GM21619 (cell line): Measurements from ENCODE around the gene CHL1.

Experiments used
- ATAC-seq: cut with Tn5 transposase; IDR thresholded peaks from one replicate; pipeline ENCODE4 v1.9.1; 2021; ENCODE audit not compliant: unreplicated experiment

Gene CHL1

DNA sequence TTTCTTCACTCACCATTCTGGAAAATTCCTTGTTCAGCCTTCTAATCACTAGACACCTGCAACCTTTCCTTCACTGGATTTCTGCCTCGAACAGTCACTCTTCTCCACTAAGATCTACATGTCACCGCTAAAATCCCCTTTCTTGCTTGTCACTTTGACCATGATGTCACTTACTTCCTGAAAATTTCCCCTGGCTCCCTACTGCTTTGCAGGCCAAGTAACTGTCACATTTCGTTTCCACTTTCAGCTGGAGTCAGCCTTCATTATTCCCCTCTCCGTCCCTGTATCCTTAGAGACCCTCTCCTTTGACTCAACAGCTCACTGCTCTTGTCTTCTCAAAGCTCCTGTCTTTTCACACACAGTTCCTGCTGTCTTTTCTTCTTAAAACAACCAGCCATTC, 15.9 kb downstream of the CHL1 start:
- ATAC-seq, result peak; percentile 93

DNA sequence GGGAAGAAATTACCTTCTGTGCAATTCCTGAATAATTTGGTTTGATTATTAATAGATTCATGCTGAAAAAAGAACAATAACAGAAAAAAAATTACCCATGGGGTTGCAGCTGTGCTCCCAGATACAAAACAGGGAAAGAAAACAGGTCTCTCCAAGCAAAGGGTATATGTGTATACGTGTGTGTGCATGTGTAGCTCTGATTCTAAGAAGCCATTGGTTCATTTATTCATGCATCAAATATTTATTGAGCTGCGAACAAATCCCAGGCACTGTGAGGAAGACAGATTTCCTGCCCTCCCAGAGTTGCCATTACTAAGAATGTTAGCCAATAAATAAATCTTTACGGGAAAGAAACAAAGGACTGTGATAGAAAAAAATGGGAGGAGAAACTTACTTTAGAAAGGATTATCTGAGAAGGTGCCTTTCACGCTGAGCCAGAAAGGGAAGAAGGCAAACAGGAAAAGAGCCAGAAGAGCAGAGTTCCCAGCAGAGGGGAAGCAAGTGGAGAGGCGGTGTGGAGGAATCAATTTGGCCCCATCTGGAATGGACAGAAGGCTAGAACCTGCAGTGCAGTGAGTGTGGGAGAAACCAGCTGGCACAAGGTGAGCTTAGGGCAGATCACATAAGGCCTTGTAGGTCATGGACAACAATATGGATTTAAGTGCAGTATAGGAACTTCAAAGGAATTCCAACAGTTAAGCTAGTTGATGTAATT, 20.7 kb downstream of the CHL1 start:
- ATAC-seq, result no peak

- peak; percentile 35 for ATAC-seq
Measured at GRCh38 chr3:217948-218347, 21.4 kb downstream of the CHL1 start.

- ATAC-seq, result no peak
Measured at GRCh38 chr3:228442-229182, 32.0 kb downstream of the CHL1 start.

- ATAC-seq, result no peak
Measured at GRCh38 chr3:229183-229661, 32.7 kb downstream of the CHL1 start.

- no peak for ATAC-seq
Measured at GRCh38 chr3:236881-237280, 40.3 kb downstream of the CHL1 start.

GRCh38 chr3:242602-243355, 46.2 kb downstream of the CHL1 start:
- no peak for ATAC-seq

GRCh38 chr3:243356-243725, 46.8 kb downstream of the CHL1 start:
- no peak for ATAC-seq

- no peak for ATAC-seq
Measured at GRCh38 chr3:244041-244440, 47.5 kb downstream of the CHL1 start.

GRCh38 chr3:247916-248315, 51.4 kb downstream of the CHL1 start:
- no peak for ATAC-seq

DNA sequence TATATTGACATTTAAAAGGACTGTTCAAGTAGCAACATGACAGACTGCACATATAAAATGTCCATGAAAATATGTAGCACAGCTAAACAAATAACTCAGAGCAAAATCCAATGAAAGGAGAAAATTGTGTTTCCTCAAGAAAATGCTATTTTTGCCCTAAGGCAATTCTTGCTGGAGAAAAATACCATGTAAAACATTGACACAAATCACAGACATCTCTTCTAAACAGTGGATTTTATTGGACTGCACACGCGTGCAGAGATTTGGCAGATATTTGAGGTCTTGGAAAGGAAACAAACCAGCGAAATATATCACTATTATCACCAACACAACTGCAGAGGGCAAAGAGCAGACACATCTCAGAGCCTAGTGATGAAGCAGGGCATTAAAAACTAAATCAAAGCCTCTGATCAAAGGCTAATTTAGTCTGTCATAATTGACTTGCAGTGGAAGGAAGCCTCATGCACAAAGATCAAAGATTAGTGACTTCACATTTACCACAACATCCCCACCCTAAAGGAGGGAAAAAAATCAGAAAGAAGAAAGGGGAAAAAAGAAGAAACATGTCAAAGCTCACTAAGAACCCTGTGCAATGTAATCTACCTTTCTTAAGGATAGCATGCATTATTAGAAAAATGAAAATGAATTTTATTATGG, 52.4 kb downstream of the CHL1 start:
- ATAC-seq, result no peak

GRCh38 chr3:249587-250262, 53.2 kb downstream of the CHL1 start:
- ATAC-seq, result no peak

DNA sequence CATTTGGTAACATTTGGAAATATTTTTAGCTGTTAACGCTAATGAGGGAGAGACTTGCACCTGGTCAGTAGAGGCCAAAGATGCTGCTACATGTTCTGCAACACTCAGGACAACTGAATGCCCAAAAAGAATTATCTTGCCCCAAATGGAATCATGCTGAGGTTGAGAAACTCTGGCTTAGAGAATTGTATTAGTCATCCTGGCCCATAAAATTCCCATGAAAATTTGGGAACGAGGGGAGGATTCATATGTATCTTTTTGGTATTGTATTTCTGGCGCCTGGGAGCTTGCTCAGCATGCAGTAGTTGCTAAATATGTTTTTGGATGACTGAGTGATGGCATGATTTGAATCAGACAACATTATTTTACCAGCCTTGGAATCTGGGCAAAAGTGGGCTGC, 59.9 kb downstream of the CHL1 start:
- ATAC-seq, result no peak

DNA sequence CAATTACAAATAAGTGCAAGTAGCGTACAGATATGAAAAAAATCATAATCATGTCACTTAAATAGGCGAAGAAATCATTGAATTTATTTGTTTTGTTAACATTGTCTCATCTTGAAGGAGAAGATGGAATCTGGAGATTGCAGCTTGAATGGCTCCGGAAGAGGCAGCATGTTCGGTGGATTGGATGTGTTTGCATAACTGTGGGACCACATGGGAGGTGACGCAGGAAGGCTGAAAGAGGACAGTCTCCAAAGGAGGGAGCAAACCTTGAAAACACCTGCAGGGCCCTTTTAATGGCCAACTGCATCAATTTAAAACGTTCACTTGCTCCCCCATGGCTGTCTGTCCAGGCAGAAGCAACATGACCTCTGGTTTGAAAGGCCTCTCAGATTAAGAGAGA, 61.3 kb downstream of the CHL1 start:
- ATAC-seq, result no peak

DNA sequence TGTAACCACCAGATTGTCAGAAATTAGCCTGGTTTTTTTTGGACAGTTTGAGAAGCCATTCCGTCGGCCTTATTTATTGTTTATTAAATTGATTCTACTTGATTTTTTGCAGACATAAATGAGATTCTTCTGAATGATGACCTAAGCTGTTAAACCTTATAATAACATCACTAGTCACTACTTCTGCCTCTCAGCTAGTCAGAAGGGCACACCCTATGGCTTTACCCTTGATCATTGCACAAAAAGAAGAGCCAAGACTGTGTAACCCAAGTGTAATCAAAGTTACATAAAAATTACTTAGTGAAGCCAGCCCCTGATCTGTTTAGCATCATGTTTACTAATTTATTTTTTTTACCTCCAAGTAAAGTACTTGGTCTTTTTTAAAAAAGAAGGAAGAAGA, 64.3 kb downstream of the CHL1 start:
- no peak for ATAC-seq

DNA sequence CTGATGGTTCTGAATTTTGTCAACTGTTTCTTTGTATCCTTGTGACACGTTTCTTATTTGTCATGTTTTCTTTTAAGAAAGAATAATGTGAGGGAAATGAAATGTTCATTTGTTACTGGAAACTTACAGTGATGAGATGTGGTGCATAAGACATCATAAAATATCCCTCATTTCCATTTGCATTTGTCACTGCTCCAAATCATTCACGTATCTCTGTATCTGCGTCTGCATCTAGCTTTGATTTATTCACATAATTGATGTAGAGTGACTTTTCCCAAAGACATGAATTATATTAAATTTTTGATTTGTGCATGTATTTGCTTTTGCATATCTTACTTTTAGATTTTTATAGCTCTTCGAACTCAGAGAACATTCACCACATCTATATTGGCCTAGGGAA, 66.8 kb downstream of the CHL1 start:
- no peak for ATAC-seq

DNA sequence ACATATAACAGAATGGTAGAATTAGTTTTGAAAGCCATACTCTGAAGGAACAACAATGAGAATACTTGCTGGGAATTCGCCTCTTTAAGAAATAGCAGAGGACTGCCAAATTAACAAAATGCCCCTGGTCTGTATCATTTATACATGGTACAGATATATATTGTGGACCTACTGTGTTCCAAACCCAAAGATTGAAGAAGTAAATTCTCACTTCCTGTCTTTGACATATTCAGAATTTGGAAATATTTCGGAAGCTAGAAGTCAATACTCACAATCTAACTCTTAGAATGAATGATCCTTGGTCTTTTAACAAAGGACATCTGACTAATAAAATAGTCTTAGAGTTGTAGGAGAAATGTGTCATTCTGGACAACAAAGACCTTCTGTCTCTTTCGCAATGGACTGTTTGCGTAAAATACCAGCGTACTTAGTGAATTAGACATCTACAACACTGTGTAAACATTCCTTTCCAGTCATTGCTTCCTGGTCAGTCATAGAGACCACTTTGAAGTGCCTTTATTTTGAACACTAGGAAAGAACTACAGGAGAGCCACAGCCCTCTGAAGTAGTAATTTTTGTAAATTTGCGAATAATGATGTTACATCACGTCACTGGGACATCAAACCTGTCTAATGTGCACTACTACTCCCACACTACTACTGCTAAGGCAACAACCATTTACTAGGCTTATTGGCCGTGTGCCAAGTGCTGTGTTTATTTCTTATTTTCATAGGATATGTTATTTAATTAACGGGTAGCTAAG, 68.0 kb downstream of the CHL1 start:
- ATAC-seq, result no peak

GRCh38 chr3:267101-267500, 70.5 kb downstream of the CHL1 start:
- ATAC-seq, result no peak

GRCh38 chr3:270688-271087, 74.1 kb downstream of the CHL1 start:
- ATAC-seq, result peak; percentile 45

- no peak for ATAC-seq
Measured at GRCh38 chr3:274927-275326, 78.4 kb downstream of the CHL1 start.
